Body of pancreas (tissue), 4 donors: ENCODE results near the gene B3GALNT1. TPM values are rescaled to one million over a fixed set of nuclear protein-coding genes. Genes with fewer than 3 reads are reported as not detected.
"Not testable (repeated sequence)": the region's sequence is repeated elsewhere in the genome, so short reads cannot be mapped to it uniquely, and the experiment has no call there.

ENCODE experiments used
- ATAC-seq: fragments of 150-250 bp; one replicate; pipeline ENCODE4 v1.9.1; 2016
- DNase-seq, 4 donors: peaks; one replicate each; pipeline ENCODE4 v3.0.0-alpha.2; 2019
- H3K27ac ChIP-seq, 4 donors: fragments of 200-600 bp; sonication (generic); 1 replicate in 3 of 4; 2 replicates in 1 of 4; pipeline versions ENCODE4 v1.5.1 to v1.6.1; 2016 to 2019; ENCODE audit warnings: mild to moderate bottlenecking in 1 of 4, mixed read lengths in 1 of 4, moderate library complexity in 1 of 4
- H3K27me3 ChIP-seq, 2 donors: fragments of 200-600 bp; sonication (generic); one replicate each; pipeline ENCODE4 v1.6.0; 2016; ENCODE audit warnings: mild to moderate bottlenecking in 1 of 2
- H3K36me3 ChIP-seq, 2 donors: fragments of 200-600 bp; sonication (generic); replicated peaks in 1 of 2; 2 replicates each; pipeline ENCODE4 v1.5.1; 2016; ENCODE audit warnings: low read depth in 2 of 2; ENCODE audit not compliant: insufficient read depth in 1 of 2
- H3K4me1 ChIP-seq: fragments of 200-600 bp; sonication (generic); one replicate; pipeline ENCODE4 v1.6.0; 2016
- H3K4me3 ChIP-seq, 2 donors: fragments of 200-600 bp; sonication (generic); 1 replicate in 1 of 2; 2 replicates in 1 of 2; pipeline ENCODE4 v1.5.1; 2016 to 2019
- H3K9me3 ChIP-seq, 3 donors: fragments of 200-600 bp; sonication (generic); 1 replicate in 2 of 3; 2 replicates in 1 of 3; pipeline ENCODE4 v1.5.1; 2016
- POLR2A ChIP-seq, 3 donors: fragments of 450-650 bp; IDR thresholded peaks; one replicate each; pipeline ENCODE4 v1.6.1; 2016; ENCODE audit warnings: antibody characterized with exemption in 3 of 3, mild to moderate bottlenecking in 2 of 3
- WGBS, 2 donors: methylation state at CpG; one replicate each; pipeline ENCODE4 v1.1.5; 2017; 5-methylcytosine and 5-hydroxymethylcytosine counted together
- intact Hi-C: fragments of 100-400 bp; cut with DNase I; formaldehyde crosslinking; loops from one replicate; pipeline ENCODE4 v1.15.1; 2023
- total RNA-seq, 2 donors: library from RNA; depleted of rRNA; stranded (reverse); fragments of >200 nt; gene quantifications; one replicate each; pipeline ENCODE4 v1.1.0, GENCODE V29; 2016
- TF ChIP-seq, protein P1 (sequence below), 7 experiments: fragments of 450-650 bp in 4 of 7; fragments of 200-600 bp in 3 of 7; sonication (generic) in 3 of 7; IDR thresholded peaks; one replicate each; pipeline ENCODE4 v1.5.1; 2016 to 2019; ENCODE audit warnings: antibody characterized with exemption in 7 of 7

The B3GALNT1 gene
- total RNA-seq, 2 donors from 2014 or later = 4.6 to 7.0 TPM

DNA sequence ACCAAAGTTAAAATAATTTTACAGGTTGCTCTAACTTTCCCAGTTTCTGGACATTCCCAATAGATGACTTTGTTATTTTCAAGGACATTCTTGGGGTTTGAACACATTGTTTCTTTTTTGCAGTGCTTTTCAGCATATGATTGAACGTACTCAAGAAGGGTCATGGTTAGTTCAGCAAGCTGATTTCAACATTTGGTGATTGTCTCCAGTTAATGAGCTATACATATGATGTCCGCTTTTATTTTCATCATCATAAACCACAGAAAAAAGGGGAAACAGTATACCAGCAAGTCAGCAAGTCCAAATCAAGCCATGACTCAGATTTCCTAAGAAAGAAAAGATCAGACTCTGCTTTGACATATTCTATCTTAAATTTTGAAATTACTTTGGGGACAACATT, 69.4 kb downstream of the B3GALNT1 start:
- Histone ChIP-seq H3K27ac (peak overlapping the region in 1 of 4 donors; percentile 40), H3K9me3 (no peaks in the 10 kb centered on the region), H3K27me3 (no peaks in the 10 kb centered on the region), H3K4me3 (no peak overlapping the region), H3K4me1 (peaks cover 4% of the 10 kb centered on the region), H3K36me3 (no peaks in the 10 kb centered on the region)
- WGBS, 2 donors = 61 to 86% methylated on average over 2 of the region's 2 CpGs
- TF ChIP-seq POLR2A (IDR thresholded peaks at IDR 0.05) = no peak
- TF ChIP-seq, protein P1, sequence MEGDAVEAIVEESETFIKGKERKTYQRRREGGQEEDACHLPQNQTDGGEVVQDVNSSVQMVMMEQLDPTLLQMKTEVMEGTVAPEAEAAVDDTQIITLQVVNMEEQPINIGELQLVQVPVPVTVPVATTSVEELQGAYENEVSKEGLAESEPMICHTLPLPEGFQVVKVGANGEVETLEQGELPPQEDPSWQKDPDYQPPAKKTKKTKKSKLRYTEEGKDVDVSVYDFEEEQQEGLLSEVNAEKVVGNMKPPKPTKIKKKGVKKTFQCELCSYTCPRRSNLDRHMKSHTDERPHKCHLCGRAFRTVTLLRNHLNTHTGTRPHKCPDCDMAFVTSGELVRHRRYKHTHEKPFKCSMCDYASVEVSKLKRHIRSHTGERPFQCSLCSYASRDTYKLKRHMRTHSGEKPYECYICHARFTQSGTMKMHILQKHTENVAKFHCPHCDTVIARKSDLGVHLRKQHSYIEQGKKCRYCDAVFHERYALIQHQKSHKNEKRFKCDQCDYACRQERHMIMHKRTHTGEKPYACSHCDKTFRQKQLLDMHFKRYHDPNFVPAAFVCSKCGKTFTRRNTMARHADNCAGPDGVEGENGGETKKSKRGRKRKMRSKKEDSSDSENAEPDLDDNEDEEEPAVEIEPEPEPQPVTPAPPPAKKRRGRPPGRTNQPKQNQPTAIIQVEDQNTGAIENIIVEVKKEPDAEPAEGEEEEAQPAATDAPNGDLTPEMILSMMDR (IDR thresholded peaks at IDR 0.05) = no peak
- ATAC-seq (no peak), DNase-seq (no peak)
- intact Hi-C loops = no loop called here

DNA sequence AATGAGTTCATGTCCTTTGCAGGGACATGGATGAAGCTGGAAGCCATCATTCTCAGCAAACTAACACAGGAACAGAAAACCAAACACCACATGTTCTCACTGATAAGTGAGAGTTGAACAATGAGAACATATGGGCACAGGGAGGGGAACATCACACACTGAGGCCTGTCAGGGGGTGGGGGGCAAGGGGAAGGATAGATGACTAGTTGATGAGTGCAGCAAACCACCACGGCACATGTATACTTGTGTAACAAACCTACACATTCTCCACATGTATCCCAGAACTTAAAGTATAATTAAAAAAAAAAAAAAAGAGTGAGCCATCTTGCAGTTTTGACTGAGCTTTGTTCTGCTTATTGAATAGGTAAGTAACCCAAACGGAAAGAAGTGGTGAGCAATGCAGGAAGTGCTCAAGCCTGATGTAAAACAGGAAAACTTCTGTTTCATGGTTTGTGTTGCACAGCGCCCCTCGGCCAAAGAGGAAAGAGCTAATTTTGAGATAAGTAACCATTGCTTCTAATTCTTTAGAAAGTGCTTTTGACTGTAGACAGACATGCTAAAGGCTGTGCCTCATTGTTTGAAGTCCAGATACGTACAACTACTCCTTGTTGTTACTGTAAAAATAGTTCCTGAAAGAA, 70.1 kb downstream of the B3GALNT1 start:
- H3K9me3 ChIP-seq, DNase-seq, H3K27me3 ChIP-seq, ATAC-seq, H3K4me3 ChIP-seq, H3K36me3 ChIP-seq, H3K4me1 ChIP-seq, intact Hi-C loops: not testable (repeated sequence)
- peak overlapping the region in 1 of 4 donors; percentile 40 for H3K27ac ChIP-seq
- WGBS, 2 donors = 66 to 82% methylated on average over 5 of the region's 5 CpGs

Other genes with a start within 250 kb of the B3GALNT1 start
- gene NMD3, start 116.0 kb upstream of the B3GALNT1 start, total RNA-seq = 10 to 100 TPM; 37.2 to 41.2 TPM